HUES48 (cell line): ENCODE results near the gene PTPRG.

Source experiments
- H3K27ac ChIP-seq: one replicate; pipeline ENCODE4 v1.7.0; 2013; ENCODE audit warnings: low read depth, low read length, inconsistent platforms
- H3K27me3 ChIP-seq: 2 replicates; pipeline ENCODE4 v1.6.1; 2013; ENCODE audit warnings: mild to moderate bottlenecking, low read length; ENCODE audit not compliant: control insufficient read depth, insufficient read depth
- H3K36me3 ChIP-seq: 2 replicates; pipeline ENCODE4 v1.6.1; 2013; ENCODE audit warnings: low read length; ENCODE audit not compliant: control insufficient read depth, insufficient read depth
- H3K4me1 ChIP-seq: 2 replicates; pipeline ENCODE4 v1.6.1; 2013; ENCODE audit warnings: mild to moderate bottlenecking, low read length; ENCODE audit not compliant: control insufficient read depth, insufficient read depth
- H3K4me3 ChIP-seq: 2 replicates; pipeline ENCODE4 v1.5.1; 2013; ENCODE audit warnings: mild to moderate bottlenecking, low read depth, low read length
- H3K9ac ChIP-seq: 2 replicates; pipeline ENCODE4 v1.6.1; 2013; ENCODE audit warnings: mild to moderate bottlenecking, low read depth, low read length, moderate library complexity
- H3K9me3 ChIP-seq: 2 replicates; pipeline ENCODE4 v1.6.1; 2013; ENCODE audit warnings: low read length; ENCODE audit not compliant: control insufficient read depth, insufficient read depth

Gene PTPRG

DNA sequence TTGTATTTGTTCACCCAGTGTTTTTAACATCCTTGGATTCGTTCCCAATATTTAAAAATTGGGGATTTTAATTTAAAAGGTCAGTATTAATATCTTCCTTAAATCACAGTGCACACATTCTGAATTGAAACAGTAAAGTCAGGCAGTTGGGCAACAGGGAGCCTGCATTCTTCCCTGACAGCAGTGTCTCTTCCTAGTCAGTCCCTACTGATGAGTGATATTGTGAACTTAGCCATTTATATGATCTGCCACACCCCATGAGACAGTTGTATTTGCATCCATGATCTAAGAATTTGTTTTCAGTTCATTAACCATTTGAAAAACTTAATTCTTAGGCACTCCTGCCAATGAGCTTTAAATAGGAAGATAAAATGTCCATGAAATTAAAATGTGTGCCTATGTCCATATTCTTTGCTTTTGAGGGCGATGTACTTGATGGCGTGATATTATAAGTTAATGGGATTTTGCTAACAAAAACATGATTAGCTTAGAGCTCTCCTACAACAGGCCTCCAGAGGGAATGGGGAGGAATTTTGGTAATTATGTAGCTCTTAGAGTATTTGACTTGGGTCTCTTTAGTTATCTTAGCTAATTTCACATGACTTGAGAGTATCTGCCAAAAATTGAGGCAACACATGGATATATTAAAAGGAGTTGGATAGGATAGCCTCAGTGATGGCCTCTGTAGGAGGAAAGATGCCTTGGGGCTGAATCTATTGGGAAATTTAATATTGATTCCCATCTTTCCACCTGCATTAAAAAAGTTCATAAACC is 219.3 kb downstream of the PTPRG start:
- Histone ChIP-seq H3K4me1 (peaks cover 42% of the 10 kb centered on the region), H3K9me3 (no peaks in the 10 kb centered on the region), H3K27me3 (no peaks in the 10 kb centered on the region), H3K9ac (no peak overlapping the region), H3K4me3 (no peak overlapping the region), H3K36me3 (no peaks in the 10 kb centered on the region), H3K27ac (no peak overlapping the region)

- H3K36me3 ChIP-seq = no peaks in the 10 kb centered on the region
- H3K27ac ChIP-seq = no peak overlapping the region
- H3K9ac ChIP-seq = no peak overlapping the region
- H3K4me1 ChIP-seq = peaks cover 32% of the 10 kb centered on the region
- H3K9me3 ChIP-seq = no peaks in the 10 kb centered on the region
- no peaks in the 10 kb centered on the region for H3K27me3 ChIP-seq
- H3K4me3 ChIP-seq = no peak overlapping the region
Observed at GRCh38 chr3:61783993-61784718, 222.8 kb downstream of the PTPRG start.

- peaks cover 20% of the 10 kb centered on the region for H3K4me1 ChIP-seq
- no peaks in the 10 kb centered on the region for H3K9me3 ChIP-seq
- no peaks in the 10 kb centered on the region for H3K36me3 ChIP-seq
- H3K27ac ChIP-seq = no peak overlapping the region
- no peaks in the 10 kb centered on the region for H3K27me3 ChIP-seq
- no peak overlapping the region for H3K4me3 ChIP-seq
- H3K9ac ChIP-seq = no peak overlapping the region
Observed at GRCh38 chr3:61788623-61789507, 227.5 kb downstream of the PTPRG start.

GRCh38 chr3:61789861-61790260 is 228.5 kb downstream of the PTPRG start:
- peaks cover 15% of the 10 kb centered on the region for H3K4me1 ChIP-seq
- no peaks in the 10 kb centered on the region for H3K27me3 ChIP-seq
- no peak overlapping the region for H3K4me3 ChIP-seq
- H3K36me3 ChIP-seq = no peaks in the 10 kb centered on the region
- H3K9me3 ChIP-seq = no peaks in the 10 kb centered on the region
- H3K9ac ChIP-seq = no peak overlapping the region
- H3K27ac ChIP-seq = no peak overlapping the region

- no peaks in the 10 kb centered on the region for H3K9me3 ChIP-seq
- H3K4me1 ChIP-seq = peaks cover 15% of the 10 kb centered on the region
- H3K27ac ChIP-seq = no peak overlapping the region
- H3K36me3 ChIP-seq = no peaks in the 10 kb centered on the region
- no peaks in the 10 kb centered on the region for H3K27me3 ChIP-seq
- no peak overlapping the region for H3K4me3 ChIP-seq
- no peak overlapping the region for H3K9ac ChIP-seq
Observed at GRCh38 chr3:61790411-61790810, 229.0 kb downstream of the PTPRG start.

- no peaks in the 10 kb centered on the region for H3K36me3 ChIP-seq
- no peaks in the 10 kb centered on the region for H3K27me3 ChIP-seq
- peaks cover 27% of the 10 kb centered on the region for H3K4me1 ChIP-seq
- H3K9ac ChIP-seq = no peak overlapping the region
- H3K27ac ChIP-seq = no peak overlapping the region
- H3K4me3 ChIP-seq = no peak overlapping the region
- H3K9me3 ChIP-seq = no peaks in the 10 kb centered on the region
Observed at GRCh38 chr3:61793056-61793455, 231.7 kb downstream of the PTPRG start.

DNA sequence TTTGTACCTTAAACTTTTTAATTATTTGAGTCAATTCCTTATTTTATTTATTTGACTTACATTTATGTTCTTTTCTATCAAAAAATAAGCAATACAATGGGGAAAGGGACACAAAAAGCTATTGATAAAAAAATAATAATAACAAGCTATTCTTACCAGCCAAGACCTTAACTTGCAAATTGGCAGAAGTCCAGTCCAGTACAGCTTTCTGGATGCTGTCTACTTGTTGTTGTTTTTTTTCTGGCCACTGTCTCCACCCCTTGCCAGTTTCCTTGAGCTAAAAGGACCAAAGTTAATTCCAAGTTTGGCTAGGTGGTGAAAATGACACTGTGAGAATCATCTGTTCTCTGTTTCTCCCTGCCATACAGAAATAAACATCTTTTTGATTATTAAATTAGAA is 232.2 kb downstream of the PTPRG start:
- Histone ChIP-seq H3K4me3 (no peak overlapping the region), H3K36me3 (no peaks in the 10 kb centered on the region), H3K4me1 (peaks cover 27% of the 10 kb centered on the region), H3K27ac (no peak overlapping the region), H3K9me3 (no peaks in the 10 kb centered on the region), H3K9ac (no peak overlapping the region), H3K27me3 (no peaks in the 10 kb centered on the region)

DNA sequence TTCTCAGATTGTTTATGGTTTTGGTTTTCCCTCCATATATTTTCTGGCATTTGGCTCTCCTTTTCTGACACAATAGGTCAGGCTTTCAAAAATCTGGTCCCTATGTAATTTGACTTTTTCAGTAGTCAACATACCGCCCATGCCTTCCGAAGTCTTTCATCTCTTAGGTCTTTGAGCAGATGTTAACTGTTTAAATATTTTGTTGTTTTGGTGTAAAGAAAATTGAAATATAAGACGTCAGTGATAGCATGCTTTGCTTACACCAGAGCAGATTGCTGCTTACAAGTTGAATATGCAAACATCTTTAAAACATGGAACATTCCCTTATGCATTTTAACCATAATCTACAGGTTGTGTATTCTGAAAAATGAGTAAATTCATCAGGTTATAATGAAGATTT is 233.0 kb downstream of the PTPRG start:
- H3K27me3 ChIP-seq = no peaks in the 10 kb centered on the region

GRCh38 chr3:61794961-61795360 is 233.6 kb downstream of the PTPRG start:
- Histone ChIP-seq H3K36me3 (no peaks in the 10 kb centered on the region), H3K4me3 (no peak overlapping the region), H3K27me3 (no peaks in the 10 kb centered on the region), H3K27ac (no peak overlapping the region), H3K9ac (no peak overlapping the region), H3K4me1 (peaks cover 25% of the 10 kb centered on the region), H3K9me3 (no peaks in the 10 kb centered on the region)

More for the DNA sequence above, 233.0 kb downstream of the PTPRG start:
- H3K4me3 ChIP-seq = no peak overlapping the region
- H3K9ac ChIP-seq = no peak overlapping the region
- no peaks in the 10 kb centered on the region for H3K9me3 ChIP-seq
- peaks cover 25% of the 10 kb centered on the region for H3K4me1 ChIP-seq
- H3K27ac ChIP-seq = no peak overlapping the region
- H3K36me3 ChIP-seq = no peaks in the 10 kb centered on the region

DNA sequence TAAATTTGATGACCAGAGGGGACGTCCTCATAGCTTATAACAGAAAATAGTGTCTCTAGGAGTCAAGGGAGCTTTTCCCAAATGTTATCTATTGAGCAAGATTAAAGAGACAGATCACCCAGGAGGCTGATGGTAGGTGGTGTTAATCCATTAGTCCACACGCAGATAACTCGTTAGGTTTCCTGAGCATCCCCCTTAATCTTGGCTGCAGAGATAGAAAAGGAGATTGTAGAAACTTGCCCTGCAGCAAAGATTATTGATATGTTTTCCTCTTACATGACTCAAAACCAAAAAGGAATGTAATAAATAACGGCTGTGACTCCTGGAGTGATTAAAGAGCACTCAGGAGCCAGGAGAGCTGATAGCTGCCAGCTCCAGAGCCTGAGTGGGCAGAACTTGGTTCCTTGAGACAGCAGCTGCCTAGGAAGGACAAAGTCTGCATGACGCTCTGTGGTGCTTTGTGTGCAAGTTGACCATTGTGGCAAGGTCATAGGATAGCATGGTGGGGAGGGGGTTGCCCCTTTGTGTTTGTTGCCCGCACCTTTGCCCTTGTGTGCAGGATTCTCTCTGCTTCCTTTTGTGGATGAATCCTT is 234.8 kb downstream of the PTPRG start:
- Histone ChIP-seq H3K9me3 (no peaks in the 10 kb centered on the region), H3K4me3 (no peak overlapping the region), H3K9ac (no peak overlapping the region), H3K4me1 (peaks cover 21% of the 10 kb centered on the region), H3K27ac (no peak overlapping the region), H3K27me3 (no peaks in the 10 kb centered on the region), H3K36me3 (no peaks in the 10 kb centered on the region; the same call in 1 of the 2 replicates)
